Body of pancreas (tissue), 4 donors: ENCODE data around the gene ATXN1.

ENCODE experiments used
- CTCF ChIP-seq, 7 experiments: fragments of 450-650 bp in 4 of 7; fragments of 200-600 bp in 3 of 7; sonication (generic) in 3 of 7; IDR thresholded peaks; one replicate each; pipeline ENCODE4 v1.5.1; 2016 to 2019; ENCODE audit warnings: antibody characterized with exemption in 7 of 7
- POLR2A ChIP-seq, 3 donors: fragments of 450-650 bp; IDR thresholded peaks; one replicate each; pipeline ENCODE4 v1.6.1; 2016; ENCODE audit warnings: antibody characterized with exemption in 3 of 3, mild to moderate bottlenecking in 2 of 3

GRCh38 chr6:16503241-16503775 lies 258.0 kb downstream of the ATXN1 start:
- no peak for TF ChIP-seq POLR2A (IDR thresholded peaks at IDR 0.05)
- no peak for TF ChIP-seq CTCF (IDR thresholded peaks at IDR 0.05)
